Right lung (tissue), 5 donors: ENCODE results near the gene WRAP73. TPM values are rescaled to one million over a fixed set of nuclear protein-coding genes. Genes with fewer than 3 reads are reported as not detected.

ENCODE experiments used
- DNase-seq, 2 donors: peaks; one replicate each; pipeline ENCODE4 v3.0.0-alpha.2; 2013
- polyA plus RNA-seq, 5 donors: library from polyadenylated mRNA; unstranded; fragments of 120-200 nt; gene quantifications; one replicate each; pipeline versions ENCODE4 v1.2.1 to v1.2.3, GENCODE V29; 2013; ENCODE audit warnings: inconsistent platforms in 1 of 5, low replicate concordance in 1 of 5; ENCODE audit not compliant: insufficient read length in 5 of 5, insufficient read depth in 1 of 5

WRAP73 gene
- polyA plus RNA-seq, 5 donors = 14.0 to 20.1 (median 15.9) TPM

- DNase-seq = no peak
These were observed 1.4 kb upstream of the WRAP73 start for GRCh38 chr1:3651026-3651929.

- no peak for DNase-seq
These were observed 534 bp upstream of the WRAP73 start for GRCh38 chr1:3650248-3651025.

- DNase-seq = no peak
These were observed 3.3 kb downstream of the WRAP73 start for GRCh38 chr1:3646596-3646995.

GRCh38 chr1:3645666-3646355 is 4.1 kb downstream of the WRAP73 start:
- no peak for DNase-seq

- DNase-seq = no peak
These were observed 4.7 kb downstream of the WRAP73 start for GRCh38 chr1:3645247-3645646.

- DNase-seq = no peak
These were observed 5.6 kb downstream of the WRAP73 start for GRCh38 chr1:3644273-3644672.

GRCh38 chr1:3642919-3643675 is 6.8 kb downstream of the WRAP73 start:
- no peak for DNase-seq

GRCh38 chr1:3641816-3642215 is 8.1 kb downstream of the WRAP73 start:
- DNase-seq = no peak

GRCh38 chr1:3641046-3641760 is 8.7 kb downstream of the WRAP73 start:
- no peak for DNase-seq

GRCh38 chr1:3640121-3640837 is 9.6 kb downstream of the WRAP73 start:
- DNase-seq = no peak

GRCh38 chr1:3639397-3639911 is 10.4 kb downstream of the WRAP73 start:
- DNase-seq = no peak

- DNase-seq = no peak
These were observed 11.2 kb downstream of the WRAP73 start for GRCh38 chr1:3638676-3639075.

- DNase-seq = no peak
These were observed 11.9 kb downstream of the WRAP73 start for GRCh38 chr1:3638027-3638426.

- DNase-seq = no peak
These were observed 13.4 kb downstream of the WRAP73 start for GRCh38 chr1:3636531-3636930.

GRCh38 chr1:3636080-3636479 is 13.8 kb downstream of the WRAP73 start:
- DNase-seq = no peak

GRCh38 chr1:3634059-3634800 is 15.7 kb downstream of the WRAP73 start:
- DNase-seq = no peak

GRCh38 chr1:3633344-3634058 is 16.4 kb downstream of the WRAP73 start:
- DNase-seq = no peak

GRCh38 chr1:3632716-3633343 is 17.1 kb downstream of the WRAP73 start:
- no peak for DNase-seq
